GM23338 (cell line): ENCODE measurements around the gene HJV. TPM values are rescaled to one million over a fixed set of nuclear protein-coding genes. Genes with fewer than 3 reads are reported as not detected.

Source experiments
- ATAC-seq: fragments of 200-7000 bp; cut with Tn5 transposase; 3 replicates; pipeline ENCODE4 v1.9.1; 2020
- DNase-seq: peaks from one replicate; pipeline ENCODE4 v3.0.0-alpha.2; 2015; ENCODE audit warnings: low spot score
- H2AFZ ChIP-seq: fragments of 200-600 bp; sonication (generic); 2 replicates; pipeline ENCODE4 v1.8.0; 2016; ENCODE audit warnings: antibody characterized with exemption, mild to moderate bottlenecking, moderate library complexity
- H3F3A ChIP-seq: fragments of 200-600 bp; sonication (generic); replicated peaks from 2 replicates; pipeline ENCODE4 v1.8.0; 2017; ENCODE audit warnings: antibody characterized with exemption, mixed run types, low read depth
- H3K27ac ChIP-seq: fragments of 200-600 bp; sonication (generic); 2 replicates; pipeline ENCODE4 v1.6.1; 2016; ENCODE audit warnings: low read depth
- H3K27me3 ChIP-seq: fragments of 200-600 bp; sonication (generic); 2 replicates; pipeline ENCODE4 v1.8.0; 2016; ENCODE audit warnings: mild to moderate bottlenecking, mixed run types, moderate library complexity; ENCODE audit not compliant: insufficient read depth
- H3K36me3 ChIP-seq: fragments of 200-600 bp; sonication (generic); 2 replicates; pipeline ENCODE4 v1.8.0; 2016; ENCODE audit warnings: mild to moderate bottlenecking; ENCODE audit not compliant: insufficient read depth
- H3K4me1 ChIP-seq: fragments of 200-600 bp; sonication (generic); 2 replicates; pipeline ENCODE4 v1.8.0; 2016; ENCODE audit warnings: mild to moderate bottlenecking, moderate library complexity; ENCODE audit not compliant: insufficient read depth
- H3K4me2 ChIP-seq: fragments of 200-600 bp; sonication (generic); 2 replicates; pipeline ENCODE4 v1.7.1; 2017; ENCODE audit warnings: mixed run types
- H3K4me3 ChIP-seq: fragments of 200-600 bp; sonication (generic); 2 replicates; pipeline ENCODE4 v1.6.1; 2016; ENCODE audit warnings: mixed run types
- H3K79me2 ChIP-seq: fragments of 200-600 bp; sonication (generic); replicated peaks from 2 replicates; pipeline ENCODE4 v1.8.0; 2017; ENCODE audit warnings: mild to moderate bottlenecking; ENCODE audit not compliant: insufficient read depth
- H3K9me2 ChIP-seq: fragments of 200-600 bp; sonication (generic); 2 replicates; pipeline ENCODE4 v1.8.0; 2017; ENCODE audit not compliant: insufficient read depth
- H4K20me1 ChIP-seq: fragments of 200-600 bp; sonication (generic); replicated peaks from 2 replicates; pipeline ENCODE4 v1.8.0; 2017; ENCODE audit warnings: mild to moderate bottlenecking; ENCODE audit not compliant: insufficient read depth
- H3K27ac Mint-ChIP-seq: 2 replicates; pipeline ENCODE4 v1.8.0; 2020; ENCODE audit warnings: inconsistent platforms, mild to moderate bottlenecking, moderate library complexity, mixed read lengths
- H3K27me3 Mint-ChIP-seq: 3 replicates; pipeline ENCODE4 v1.8.0; 2022; ENCODE audit warnings: low read depth, mild to moderate bottlenecking, moderate library complexity, mixed read lengths, inconsistent platforms; ENCODE audit not compliant: insufficient read depth, poor library complexity
- H3K36me3 Mint-ChIP-seq: 3 replicates; pipeline ENCODE4 v1.8.0; 2021; ENCODE audit warnings: low read depth, mild to moderate bottlenecking, inconsistent platforms, moderate library complexity, mixed read lengths
- H3K4me1 Mint-ChIP-seq: 3 replicates; pipeline ENCODE4 v1.8.0; 2020; ENCODE audit warnings: mild to moderate bottlenecking, inconsistent platforms, mixed read lengths
- H3K4me3 Mint-ChIP-seq: 3 replicates; pipeline ENCODE4 v1.8.0; 2021; ENCODE audit warnings: moderate library complexity, mild to moderate bottlenecking, inconsistent platforms, mixed read lengths
- H3K9me3 Mint-ChIP-seq: 3 replicates; pipeline ENCODE4 v1.8.0; 2020; ENCODE audit warnings: moderate library complexity, mild to moderate bottlenecking, inconsistent platforms, mixed read lengths
- CREB1 ChIP-seq: fragments of 250-450 bp; sonication (Bioruptor Pico); IDR thresholded peaks from 2 replicates; pipeline ENCODE4 v1.5.0; 2020; ENCODE audit warnings: low read depth, mild to moderate bottlenecking, moderate library complexity
- EZH2 ChIP-seq: fragments of 200-600 bp; sonication (generic); IDR thresholded peaks from one replicate; pipeline ENCODE4 v1.8.0; 2017; ENCODE audit warnings: antibody characterized with exemption, mild to moderate bottlenecking, low read depth; ENCODE audit not compliant: unreplicated experiment
- JUNB ChIP-seq: IDR thresholded peaks from one replicate; pipeline ENCODE4 v1.6.1; 2016; ENCODE audit warnings: antibody characterized with exemption; ENCODE audit not compliant: unreplicated experiment
- NANOG ChIP-seq: IDR thresholded peaks from 2 replicates; pipeline ENCODE4 v1.6.1; 2016; ENCODE audit warnings: antibody characterized with exemption, borderline replicate concordance
- POLR2AphosphoS5 ChIP-seq: IDR thresholded peaks from 2 replicates; pipeline ENCODE4 v1.6.1; 2016; ENCODE audit warnings: antibody characterized with exemption, low read depth
- polyA plus RNA-seq: library from polyadenylated mRNA; unstranded; fragments of >200 nt; fragmentation: Nextera tagmentation; extraction: Ambion mirVana; gene quantifications from 2 replicates; pipeline ENCODE4 v1.2.1, GENCODE V29; 2016
- total RNA-seq: library from RNA; depleted of rRNA; stranded (reverse); fragments of >200 nt; shearing (Covaris generic); gene quantifications from 2 replicates; pipeline ENCODE4 v1.2.3, GENCODE V29; 2014
- TF ChIP-seq, protein P1 (sequence below): IDR thresholded peaks from one replicate; pipeline ENCODE4 v1.6.1; 2018; ENCODE audit warnings: antibody characterized with exemption; ENCODE audit not compliant: unreplicated experiment
- TF ChIP-seq, protein P2 (sequence below), 2 experiments: fragments of 200-600 bp in 1 of 2; sonication (generic) in 1 of 2; conservative IDR thresholded peaks; 2 replicates each; pipeline versions ENCODE4 v1.5.1 to v1.6.1; 2016 to 2017; ENCODE audit warnings: antibody characterized with exemption in 2 of 2, low read depth in 2 of 2, mild to moderate bottlenecking in 2 of 2, moderate library complexity in 1 of 2
- TF ChIP-seq, protein P3 (sequence below): IDR thresholded peaks from 2 replicates; pipeline ENCODE4 v1.6.1; 2016; ENCODE audit warnings: antibody characterized with exemption

HJV gene
- total and polyA plus RNA-seq, 2 experiments from 2014 or later: 0.42 to 0.45 TPM

DNA sequence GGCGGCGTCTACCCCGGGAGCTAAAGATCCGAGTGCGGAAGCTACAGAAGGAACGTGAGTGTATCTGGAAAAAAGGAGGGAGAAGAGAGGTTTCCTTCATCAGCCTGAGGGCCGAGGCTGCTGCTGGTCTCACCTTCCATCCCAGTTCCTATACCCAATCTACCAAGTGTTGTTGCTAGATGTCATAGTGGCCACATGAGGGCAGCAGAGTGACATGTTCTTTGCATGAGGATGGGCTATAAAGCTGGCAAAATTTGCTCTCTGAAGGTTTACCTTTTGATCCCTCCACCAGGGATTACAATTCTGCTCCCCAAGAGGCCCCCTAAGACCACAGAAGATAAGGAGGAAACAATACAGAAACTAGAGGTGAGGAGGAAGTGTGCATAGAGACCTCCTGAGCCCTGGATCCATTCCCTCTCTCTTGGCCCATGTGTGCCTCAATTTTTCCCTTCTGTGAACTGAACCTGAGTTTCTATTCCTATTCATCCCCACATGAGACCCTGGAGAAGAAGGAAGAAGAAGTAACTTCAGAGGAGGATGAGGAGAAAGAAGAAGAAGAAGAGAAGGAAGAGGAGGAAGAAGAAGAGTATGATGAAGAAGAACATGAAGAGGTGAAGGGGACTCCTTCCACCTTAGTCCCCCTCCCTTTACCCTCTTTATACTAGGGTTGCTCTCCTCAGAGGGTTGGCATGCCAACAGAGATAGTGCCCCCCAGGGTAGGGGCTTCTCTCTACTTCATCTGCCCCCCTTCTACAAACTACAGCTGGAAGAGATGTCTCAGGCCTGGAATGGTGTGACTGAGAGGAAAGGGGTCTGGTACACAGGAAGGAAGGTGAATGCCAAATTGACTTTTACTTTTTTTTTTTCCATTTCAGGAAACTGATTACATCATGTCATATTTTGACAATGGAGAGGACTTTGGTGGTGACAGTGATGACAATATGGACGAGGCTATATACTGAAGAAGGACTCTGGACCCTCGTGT lies 43.8 kb downstream of the HJV start:
- peak; percentile 92 for DNase-seq
- peak overlapping the region; percentile 91 for H3K27ac ChIP-seq
- H3K27me3 ChIP-seq: no peaks in the 10 kb centered on the region
- peak overlapping the region; percentile 64 for H3K4me2 ChIP-seq
- no peaks in the 10 kb centered on the region for H3F3A ChIP-seq
- no peaks in the 10 kb centered on the region for H3K36me3 Mint-ChIP-seq
- ATAC-seq: peak; percentile 63
- no peaks in the 10 kb centered on the region for H3K79me2 ChIP-seq
- H3K9me2 ChIP-seq: no peaks in the 10 kb centered on the region
- H3K9me3 Mint-ChIP-seq: no peaks in the 10 kb centered on the region
- no peaks in the 10 kb centered on the region for H3K36me3 ChIP-seq
- H3K27me3 Mint-ChIP-seq: peaks cover 2% of the 10 kb centered on the region
- H3K4me3 Mint-ChIP-seq: peak overlapping the region; percentile 38; the same call in 2 of the 3 replicates
- peak overlapping the region; percentile 27 for H3K4me3 ChIP-seq
- peak overlapping the region; percentile 69; the same call in 1 of the 2 replicates for H2AFZ ChIP-seq
- no peak overlapping the region; the same call in 1 of the 2 replicates for H3K27ac Mint-ChIP-seq
- H3K4me1 ChIP-seq: peaks cover 17% of the 10 kb centered on the region
- no peaks in the 10 kb centered on the region for H4K20me1 ChIP-seq
- TF ChIP-seq, protein P1, sequence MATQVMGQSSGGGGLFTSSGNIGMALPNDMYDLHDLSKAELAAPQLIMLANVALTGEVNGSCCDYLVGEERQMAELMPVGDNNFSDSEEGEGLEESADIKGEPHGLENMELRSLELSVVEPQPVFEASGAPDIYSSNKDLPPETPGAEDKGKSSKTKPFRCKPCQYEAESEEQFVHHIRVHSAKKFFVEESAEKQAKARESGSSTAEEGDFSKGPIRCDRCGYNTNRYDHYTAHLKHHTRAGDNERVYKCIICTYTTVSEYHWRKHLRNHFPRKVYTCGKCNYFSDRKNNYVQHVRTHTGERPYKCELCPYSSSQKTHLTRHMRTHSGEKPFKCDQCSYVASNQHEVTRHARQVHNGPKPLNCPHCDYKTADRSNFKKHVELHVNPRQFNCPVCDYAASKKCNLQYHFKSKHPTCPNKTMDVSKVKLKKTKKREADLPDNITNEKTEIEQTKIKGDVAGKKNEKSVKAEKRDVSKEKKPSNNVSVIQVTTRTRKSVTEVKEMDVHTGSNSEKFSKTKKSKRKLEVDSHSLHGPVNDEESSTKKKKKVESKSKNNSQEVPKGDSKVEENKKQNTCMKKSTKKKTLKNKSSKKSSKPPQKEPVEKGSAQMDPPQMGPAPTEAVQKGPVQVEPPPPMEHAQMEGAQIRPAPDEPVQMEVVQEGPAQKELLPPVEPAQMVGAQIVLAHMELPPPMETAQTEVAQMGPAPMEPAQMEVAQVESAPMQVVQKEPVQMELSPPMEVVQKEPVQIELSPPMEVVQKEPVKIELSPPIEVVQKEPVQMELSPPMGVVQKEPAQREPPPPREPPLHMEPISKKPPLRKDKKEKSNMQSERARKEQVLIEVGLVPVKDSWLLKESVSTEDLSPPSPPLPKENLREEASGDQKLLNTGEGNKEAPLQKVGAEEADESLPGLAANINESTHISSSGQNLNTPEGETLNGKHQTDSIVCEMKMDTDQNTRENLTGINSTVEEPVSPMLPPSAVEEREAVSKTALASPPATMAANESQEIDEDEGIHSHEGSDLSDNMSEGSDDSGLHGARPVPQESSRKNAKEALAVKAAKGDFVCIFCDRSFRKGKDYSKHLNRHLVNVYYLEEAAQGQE: no peak
- TF ChIP-seq, protein P2, sequence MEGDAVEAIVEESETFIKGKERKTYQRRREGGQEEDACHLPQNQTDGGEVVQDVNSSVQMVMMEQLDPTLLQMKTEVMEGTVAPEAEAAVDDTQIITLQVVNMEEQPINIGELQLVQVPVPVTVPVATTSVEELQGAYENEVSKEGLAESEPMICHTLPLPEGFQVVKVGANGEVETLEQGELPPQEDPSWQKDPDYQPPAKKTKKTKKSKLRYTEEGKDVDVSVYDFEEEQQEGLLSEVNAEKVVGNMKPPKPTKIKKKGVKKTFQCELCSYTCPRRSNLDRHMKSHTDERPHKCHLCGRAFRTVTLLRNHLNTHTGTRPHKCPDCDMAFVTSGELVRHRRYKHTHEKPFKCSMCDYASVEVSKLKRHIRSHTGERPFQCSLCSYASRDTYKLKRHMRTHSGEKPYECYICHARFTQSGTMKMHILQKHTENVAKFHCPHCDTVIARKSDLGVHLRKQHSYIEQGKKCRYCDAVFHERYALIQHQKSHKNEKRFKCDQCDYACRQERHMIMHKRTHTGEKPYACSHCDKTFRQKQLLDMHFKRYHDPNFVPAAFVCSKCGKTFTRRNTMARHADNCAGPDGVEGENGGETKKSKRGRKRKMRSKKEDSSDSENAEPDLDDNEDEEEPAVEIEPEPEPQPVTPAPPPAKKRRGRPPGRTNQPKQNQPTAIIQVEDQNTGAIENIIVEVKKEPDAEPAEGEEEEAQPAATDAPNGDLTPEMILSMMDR (conservative IDR thresholded peaks at IDR 0.05; ENCODE audit: low read depth in 2 of 2): peak; percentile 89 to 98
- TF ChIP-seq JUNB (no peak), NANOG (no peak)
- H3K4me1 Mint-ChIP-seq: peaks cover 7% of the 10 kb centered on the region

DNA sequence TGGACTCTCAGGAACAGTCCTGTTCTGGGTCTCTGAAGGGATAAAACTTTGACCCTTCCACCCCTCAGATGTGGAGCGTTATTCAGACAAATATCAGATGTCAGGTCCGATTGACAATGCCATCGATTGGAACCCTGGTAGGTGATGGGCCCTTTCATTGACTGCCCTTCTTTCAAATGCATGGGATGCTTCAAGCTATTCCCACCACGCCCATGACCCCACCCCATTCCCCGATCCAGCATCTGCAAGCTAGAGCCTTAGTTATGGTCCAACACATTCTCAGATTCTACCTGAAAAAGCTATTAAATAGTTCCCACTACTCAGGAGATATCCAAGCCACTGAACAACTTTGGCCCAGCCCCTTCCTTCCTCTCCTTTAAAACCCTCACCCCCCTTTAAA lies 44.5 kb downstream of the HJV start:
- H4K20me1 ChIP-seq: no peaks in the 10 kb centered on the region
- no peaks in the 10 kb centered on the region for H3F3A ChIP-seq
- H3K27ac ChIP-seq: no peak overlapping the region
- DNase-seq: no peak
- no peaks in the 10 kb centered on the region for H3K27me3 ChIP-seq
- H3K9me2 ChIP-seq: no peaks in the 10 kb centered on the region
- no peaks in the 10 kb centered on the region for H3K9me3 Mint-ChIP-seq
- peaks cover 2% of the 10 kb centered on the region for H3K27me3 Mint-ChIP-seq
- peak overlapping the region; percentile 69; the same call in 1 of the 2 replicates for H2AFZ ChIP-seq
- no peaks in the 10 kb centered on the region for H3K79me2 ChIP-seq
- peak overlapping the region; percentile 64 for H3K4me2 ChIP-seq
- H3K4me3 ChIP-seq: peak overlapping the region; percentile 27
- H3K36me3 Mint-ChIP-seq: no peaks in the 10 kb centered on the region
- H3K4me1 Mint-ChIP-seq: peaks cover 3% of the 10 kb centered on the region
- no peaks in the 10 kb centered on the region for H3K36me3 ChIP-seq
- H3K4me1 ChIP-seq: peaks cover 17% of the 10 kb centered on the region
- no peak for ATAC-seq
- no peak overlapping the region for H3K27ac Mint-ChIP-seq
- H3K4me3 Mint-ChIP-seq: peak overlapping the region; percentile 6; the same call in 1 of the 3 replicates
- TF ChIP-seq, protein P3, sequence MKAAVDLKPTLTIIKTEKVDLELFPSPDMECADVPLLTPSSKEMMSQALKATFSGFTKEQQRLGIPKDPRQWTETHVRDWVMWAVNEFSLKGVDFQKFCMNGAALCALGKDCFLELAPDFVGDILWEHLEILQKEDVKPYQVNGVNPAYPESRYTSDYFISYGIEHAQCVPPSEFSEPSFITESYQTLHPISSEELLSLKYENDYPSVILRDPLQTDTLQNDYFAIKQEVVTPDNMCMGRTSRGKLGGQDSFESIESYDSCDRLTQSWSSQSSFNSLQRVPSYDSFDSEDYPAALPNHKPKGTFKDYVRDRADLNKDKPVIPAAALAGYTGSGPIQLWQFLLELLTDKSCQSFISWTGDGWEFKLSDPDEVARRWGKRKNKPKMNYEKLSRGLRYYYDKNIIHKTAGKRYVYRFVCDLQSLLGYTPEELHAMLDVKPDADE: no peak
- TF ChIP-seq POLR2AphosphoS5 (no peak), CREB1 (no peak), NANOG (no peak), EZH2 (no peak)
- TF ChIP-seq, protein P2 (conservative IDR thresholded peaks at IDR 0.05; ENCODE audit: low read depth in 2 of 2): no peak
